Measurements from ENCODE around the gene UGT1A10. TPM values are rescaled to one million over a fixed set of nuclear protein-coding genes. Genes with fewer than 3 reads are reported as not detected.

Gene UGT1A10
- total RNA-seq, 1 donor from 2014 or later: not detected

- TF ChIP-seq CTCF (conservative IDR thresholded peaks at IDR 0.05): no peak
- DNase-seq (ENCODE audit: extremely low spot score, unreplicated experiment): no peak
- H3K9me3 Mint-ChIP-seq: no peaks in the 10 kb centered on the region
- no peak overlapping the region for H3K27ac Mint-ChIP-seq
- H3K27me3 Mint-ChIP-seq: peaks cover 6% of the 10 kb centered on the region
- no peak overlapping the region for H3K4me3 Mint-ChIP-seq
- H3K36me3 Mint-ChIP-seq: no peaks in the 10 kb centered on the region
- H3K4me1 Mint-ChIP-seq (ENCODE audit: unreplicated experiment): peaks cover 11% of the 10 kb centered on the region
Measured at GRCh38 chr2:233815861-233816260, 179.6 kb downstream of the UGT1A10 start.

GRCh38 chr2:233816334-233816733, 180.1 kb downstream of the UGT1A10 start:
- no peak overlapping the region for H3K4me3 Mint-ChIP-seq
- no peaks in the 10 kb centered on the region for H3K36me3 Mint-ChIP-seq
- H3K27me3 Mint-ChIP-seq: peaks cover 7% of the 10 kb centered on the region
- DNase-seq (ENCODE audit: extremely low spot score, unreplicated experiment): no peak
- H3K4me1 Mint-ChIP-seq (ENCODE audit: unreplicated experiment): peaks cover 11% of the 10 kb centered on the region
- no peak overlapping the region for H3K27ac Mint-ChIP-seq
- no peak for TF ChIP-seq CTCF (conservative IDR thresholded peaks at IDR 0.05)
- H3K9me3 Mint-ChIP-seq: no peaks in the 10 kb centered on the region

- Mint-ChIP-seq H3K9me3 (no peaks in the 10 kb centered on the region), H3K36me3 (no peaks in the 10 kb centered on the region), H3K27me3 (peaks cover 9% of the 10 kb centered on the region), H3K4me1 (ENCODE audit: unreplicated experiment) (peaks cover 11% of the 10 kb centered on the region), H3K27ac (no peak overlapping the region), H3K4me3 (no peak overlapping the region)
- no peak for DNase-seq (ENCODE audit: extremely low spot score, unreplicated experiment)
- no peak for TF ChIP-seq CTCF (conservative IDR thresholded peaks at IDR 0.05)
Measured at GRCh38 chr2:233816771-233817170, 180.5 kb downstream of the UGT1A10 start.

GRCh38 chr2:233817361-233817911, 181.2 kb downstream of the UGT1A10 start:
- H3K4me1 Mint-ChIP-seq (ENCODE audit: unreplicated experiment): peaks cover 11% of the 10 kb centered on the region
- DNase-seq (ENCODE audit: extremely low spot score, unreplicated experiment): peak; percentile 45
- peaks cover 9% of the 10 kb centered on the region for H3K27me3 Mint-ChIP-seq
- H3K36me3 Mint-ChIP-seq: no peaks in the 10 kb centered on the region
- no peak overlapping the region for H3K27ac Mint-ChIP-seq
- no peaks in the 10 kb centered on the region for H3K9me3 Mint-ChIP-seq
- no peak overlapping the region for H3K4me3 Mint-ChIP-seq
- no peak for TF ChIP-seq CTCF (conservative IDR thresholded peaks at IDR 0.05)

GRCh38 chr2:233817995-233818638, 181.9 kb downstream of the UGT1A10 start:
- Mint-ChIP-seq H3K4me3 (no peak overlapping the region), H3K9me3 (no peaks in the 10 kb centered on the region), H3K4me1 (ENCODE audit: unreplicated experiment) (peaks cover 11% of the 10 kb centered on the region), H3K27ac (no peak overlapping the region), H3K36me3 (no peaks in the 10 kb centered on the region), H3K27me3 (peaks cover 6% of the 10 kb centered on the region)
- peak; percentile 47 for DNase-seq (ENCODE audit: extremely low spot score, unreplicated experiment)
- no peak for TF ChIP-seq CTCF (conservative IDR thresholded peaks at IDR 0.05)
